Stimulated activated CD4-positive, alpha-beta T cell treated with anti-CD3 and anti-CD28 coated beads, Interleukin-4, amount 100 ng/mL, for 24 hours (primary cell): Measurements from ENCODE around the gene KAZN.
"Not testable (repeated sequence)": the region's sequence is repeated elsewhere in the genome, so short reads cannot be mapped to it uniquely, and the experiment has no call there.

Source experiments
- DNase-seq: peaks from one replicate; pipeline ENCODE4 v3.0.0-alpha.2; 2020

KAZN gene

GRCh38 chr1:14946684-14947238, 348.3 kb downstream of the KAZN start:
- no peak for DNase-seq

DNA sequence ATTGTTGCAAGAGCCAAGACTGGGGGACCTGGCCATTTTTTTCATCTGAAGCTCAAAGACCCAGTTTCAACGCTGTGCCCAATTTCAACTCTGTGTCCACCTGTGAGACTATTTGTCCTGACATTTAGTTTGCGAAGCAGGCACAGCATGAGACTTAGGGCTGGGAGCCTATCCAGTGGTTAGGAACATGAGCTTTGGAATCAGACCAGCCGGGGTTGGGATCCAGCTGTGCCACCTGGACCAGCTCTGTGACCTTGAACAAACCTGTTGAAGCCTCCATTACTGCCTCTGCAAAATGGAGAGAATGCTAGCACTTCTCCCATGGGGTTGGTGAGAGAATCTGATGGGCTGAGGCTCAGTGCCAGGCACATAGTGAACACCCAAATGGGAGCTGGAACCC, 348.9 kb downstream of the KAZN start:
- DNase-seq, result no peak

DNA sequence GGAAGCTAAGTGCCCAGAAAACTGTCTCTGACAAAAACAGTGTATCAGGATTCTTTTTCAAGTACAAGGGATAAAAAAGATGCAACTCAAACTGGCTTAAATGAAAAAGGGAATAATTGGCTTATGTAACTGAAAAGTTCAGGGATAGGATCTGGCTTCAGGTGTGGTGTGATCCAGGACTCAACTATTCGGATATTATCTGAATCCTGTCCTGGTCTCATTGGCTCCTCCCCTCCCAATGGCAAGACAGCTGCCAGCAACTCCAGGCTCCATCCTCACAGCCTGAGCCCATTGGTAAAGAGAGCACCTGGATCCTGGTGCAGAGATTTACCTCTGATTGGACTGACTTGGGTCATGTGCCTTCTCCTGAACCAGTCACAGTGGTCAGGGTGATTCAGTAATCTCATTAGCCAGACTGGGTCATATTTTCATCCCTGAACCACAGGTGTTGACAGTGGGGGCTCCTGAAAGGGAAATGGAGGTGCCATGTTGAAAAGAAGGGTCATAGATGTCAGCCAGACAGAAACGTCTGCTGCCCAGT, 349.7 kb downstream of the KAZN start:
- no peak for DNase-seq

- no peak for DNase-seq
Observed at GRCh38 chr1:14949270-14949835, 350.9 kb downstream of the KAZN start.

DNA sequence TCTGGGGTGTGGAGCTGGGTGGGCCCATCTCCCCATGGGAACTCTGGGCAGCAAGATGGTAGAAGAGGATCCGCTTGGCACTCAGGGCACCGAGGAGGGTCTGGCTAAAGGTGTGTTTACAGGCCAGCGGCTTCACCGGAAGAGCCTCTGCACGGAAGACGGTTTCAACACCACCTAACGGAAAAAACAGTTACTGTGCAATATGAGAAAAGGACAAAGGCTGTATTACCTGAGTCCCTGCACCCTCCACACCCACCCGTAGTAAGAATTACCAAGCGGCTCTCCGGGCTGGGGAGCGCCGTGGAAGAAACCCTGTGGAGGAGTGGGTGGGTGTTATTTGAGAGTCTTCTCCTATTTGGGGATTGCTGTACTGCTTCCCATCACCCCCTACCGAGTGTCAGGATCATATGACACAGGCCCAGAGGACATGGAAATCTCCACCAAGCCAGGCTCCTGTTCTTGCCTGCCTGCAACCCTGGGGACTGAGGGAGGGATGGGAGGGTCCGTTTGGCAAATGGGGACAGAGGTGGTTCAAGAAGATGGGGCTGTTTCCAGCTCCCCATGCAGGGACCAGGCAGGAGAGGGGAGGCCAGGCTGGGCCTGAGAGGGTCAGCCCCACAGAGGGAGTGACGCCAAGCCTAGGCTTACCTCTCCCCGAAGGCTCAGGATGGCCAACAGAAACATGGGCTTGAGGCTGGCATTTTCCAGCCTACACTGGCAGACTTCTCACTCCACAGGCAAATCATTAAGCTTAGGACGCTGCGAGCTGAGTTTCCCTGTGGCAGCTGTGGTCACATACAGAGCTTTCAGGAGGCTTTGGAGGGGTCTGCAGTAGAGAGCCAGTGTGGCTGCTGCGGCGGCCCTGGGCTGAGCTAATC, 351.6 kb downstream of the KAZN start:
- no peak for DNase-seq

DNA sequence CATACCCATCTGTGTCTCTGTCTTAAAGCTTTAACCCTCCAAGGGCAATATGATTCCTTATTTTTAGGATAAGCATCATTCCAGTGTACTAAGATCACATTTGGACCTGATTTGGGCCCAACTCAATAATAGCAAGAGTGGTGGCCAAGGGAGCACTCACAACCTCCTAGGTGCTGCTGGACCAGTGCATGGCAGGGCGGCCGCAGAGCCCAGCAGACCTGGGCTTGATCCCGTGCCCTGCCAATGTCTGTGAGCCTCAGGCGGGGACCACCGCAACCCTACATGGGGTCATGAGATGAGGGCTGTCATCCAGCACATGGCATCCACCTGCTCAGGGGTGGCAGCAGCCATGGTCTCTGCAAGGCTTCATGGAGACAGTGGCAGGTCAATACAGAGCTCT, 353.3 kb downstream of the KAZN start:
- DNase-seq, result no peak

DNA sequence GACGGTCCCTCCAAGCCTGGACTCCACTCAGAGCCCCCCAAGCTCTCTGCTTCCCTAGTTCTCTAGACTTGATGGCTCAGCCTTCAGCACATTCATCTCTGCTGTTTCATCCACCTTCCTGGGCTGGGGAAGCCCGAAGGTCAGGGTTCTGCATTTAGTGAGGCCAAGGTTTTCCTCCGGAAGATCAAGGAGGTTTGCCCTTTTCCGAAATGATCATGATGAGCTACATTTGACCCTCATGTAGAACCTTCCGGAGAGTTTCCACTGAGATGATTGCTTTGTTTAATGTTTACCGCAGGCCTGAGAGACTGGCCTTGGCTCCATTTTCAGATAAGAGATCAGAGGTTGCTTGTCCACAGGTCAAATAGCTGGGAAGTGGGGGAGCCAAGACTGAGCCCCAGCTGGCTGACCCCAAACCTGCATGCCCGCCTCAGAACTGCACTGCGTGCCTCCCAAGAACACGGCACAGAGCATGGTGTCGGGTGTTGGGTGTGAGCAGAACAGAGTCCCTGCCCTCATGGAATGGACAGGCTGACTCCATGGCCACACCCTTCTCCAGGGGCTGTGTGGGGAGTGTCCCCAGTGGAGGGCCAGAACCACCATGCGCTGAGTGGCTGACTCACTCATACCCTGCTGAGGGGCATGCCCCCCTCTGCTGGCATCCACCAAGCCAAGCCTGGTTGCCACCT, 354.3 kb downstream of the KAZN start:
- DNase-seq, result no peak

DNA sequence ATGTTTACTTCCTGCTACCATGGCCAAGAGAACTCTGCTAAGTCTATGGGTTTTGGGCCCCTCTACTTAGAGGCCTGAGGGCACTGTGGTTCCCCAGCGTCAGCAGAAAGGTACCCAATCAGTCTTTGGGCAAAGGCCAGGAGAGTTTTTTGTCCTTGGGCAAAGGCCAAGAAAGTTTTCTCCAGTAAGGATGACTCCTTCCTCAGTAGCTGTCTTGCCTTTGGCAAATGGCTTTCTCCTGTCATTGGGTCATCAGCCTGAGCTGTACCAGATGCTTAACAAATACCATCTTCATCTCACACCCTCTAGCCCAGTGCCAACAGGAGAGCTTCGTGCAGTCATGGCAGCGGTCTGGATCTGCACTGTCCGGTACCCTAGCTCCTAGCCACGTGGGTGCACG, 355.7 kb downstream of the KAZN start:
- DNase-seq, result no peak

GRCh38 chr1:14954930-14955329, 356.4 kb downstream of the KAZN start:
- DNase-seq, result no peak

GRCh38 chr1:14955402-14955801, 356.9 kb downstream of the KAZN start:
- no peak for DNase-seq

GRCh38 chr1:14955976-14956375, 357.5 kb downstream of the KAZN start:
- no peak for DNase-seq

- DNase-seq, result no peak
Observed at GRCh38 chr1:14956579-14957195, 358.2 kb downstream of the KAZN start.

DNA sequence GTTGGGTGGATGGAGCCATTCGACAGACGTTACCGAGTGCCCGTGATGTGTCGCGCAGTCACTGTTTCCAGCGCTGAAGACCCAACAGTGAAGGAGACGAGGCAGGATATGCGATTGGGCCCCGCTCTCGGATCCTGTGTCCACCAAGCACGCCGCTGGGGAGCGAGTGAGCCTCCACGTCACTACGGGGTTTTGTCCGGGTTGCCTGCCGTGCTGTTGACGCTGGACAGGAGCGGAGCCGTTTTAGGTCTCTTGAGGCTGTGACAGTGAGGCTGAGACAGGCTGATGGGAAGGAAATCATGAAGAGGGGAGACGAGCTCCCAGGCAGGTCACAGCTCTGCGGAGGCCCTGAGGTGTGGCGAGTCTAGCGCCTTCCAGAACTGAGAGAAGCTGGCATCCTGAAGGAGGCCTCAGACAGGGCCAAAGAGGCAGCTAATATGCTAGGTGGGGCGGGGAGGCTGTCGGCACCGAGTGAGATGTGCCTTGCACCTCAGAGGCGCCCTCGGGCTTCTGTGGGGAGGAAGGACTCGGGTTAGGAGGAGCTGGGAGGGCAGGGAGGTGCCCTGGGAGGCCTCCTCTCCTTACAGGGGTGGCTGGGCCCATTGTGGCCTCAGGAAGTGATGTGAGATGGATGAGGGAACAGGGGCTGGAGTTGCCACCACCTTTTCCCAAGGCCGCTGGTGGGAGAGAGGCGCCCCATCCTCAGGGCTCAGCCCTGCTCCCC, 359.1 kb downstream of the KAZN start:
- DNase-seq, result no peak

- DNase-seq, result no peak
Observed at GRCh38 chr1:14958249-14959058, 360.0 kb downstream of the KAZN start.

DNA sequence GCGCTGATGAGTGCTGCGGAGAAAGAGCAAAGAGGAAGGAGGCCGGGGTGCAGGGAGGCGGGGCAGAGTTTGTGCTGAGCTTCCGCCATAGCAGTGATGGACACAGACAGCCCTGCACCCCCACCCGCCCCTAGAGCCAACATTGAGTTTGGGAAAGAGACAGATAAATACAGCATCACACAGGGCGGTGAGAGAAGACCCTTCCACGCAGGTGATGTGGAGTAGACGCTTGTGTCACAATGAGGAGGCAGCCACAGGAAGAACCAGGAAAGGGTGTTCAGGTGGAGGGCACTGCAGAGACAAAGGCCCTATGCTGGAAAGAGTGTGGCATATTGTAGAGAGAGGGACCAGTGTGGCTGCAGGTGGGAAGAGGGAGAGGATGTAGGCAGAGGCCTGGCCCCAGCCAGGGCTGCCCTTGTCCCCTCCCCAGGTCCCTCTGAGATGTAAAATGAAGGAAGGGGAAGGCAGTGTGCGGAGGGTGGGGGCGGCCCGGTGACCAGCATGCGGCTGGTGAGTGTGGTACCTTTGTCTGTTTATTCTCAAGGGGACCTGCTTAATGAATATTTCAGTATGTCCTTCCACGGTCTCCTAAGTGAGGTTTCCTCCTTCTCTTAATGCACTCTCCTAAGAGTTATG, 360.7 kb downstream of the KAZN start:
- DNase-seq, result no peak

DNA sequence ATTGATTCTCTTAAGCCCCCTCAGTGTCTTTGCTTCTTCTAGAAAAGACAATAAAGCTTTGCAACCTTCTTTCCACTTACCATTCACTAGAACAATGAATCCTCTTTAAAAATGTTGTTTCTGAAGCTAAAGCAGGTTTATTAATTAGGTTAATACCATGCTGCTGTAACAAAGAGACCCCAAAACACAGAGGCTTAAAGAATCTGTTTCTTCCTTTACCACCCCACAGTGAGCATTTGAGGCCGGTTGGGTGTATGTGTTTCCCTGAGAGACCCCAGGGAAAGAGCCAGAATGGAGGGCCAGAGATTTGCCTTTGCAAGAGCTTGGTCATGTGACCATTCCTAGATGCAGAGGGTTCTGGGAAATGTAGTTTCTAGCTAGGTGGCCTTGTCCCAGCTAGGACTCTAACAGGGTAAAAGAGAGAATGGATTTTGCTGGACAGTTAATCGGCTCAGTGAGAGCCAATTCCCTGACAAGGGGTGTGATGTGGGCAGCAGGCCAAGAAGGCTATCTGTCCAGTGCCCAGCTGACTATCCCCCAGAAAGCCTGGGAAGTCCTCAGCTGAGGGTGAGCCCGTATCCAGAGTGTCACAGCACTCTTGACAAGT, 363.3 kb downstream of the KAZN start:
- DNase-seq, result no peak

- no peak for DNase-seq
Observed at GRCh38 chr1:14962407-14962806, 363.9 kb downstream of the KAZN start.

DNA sequence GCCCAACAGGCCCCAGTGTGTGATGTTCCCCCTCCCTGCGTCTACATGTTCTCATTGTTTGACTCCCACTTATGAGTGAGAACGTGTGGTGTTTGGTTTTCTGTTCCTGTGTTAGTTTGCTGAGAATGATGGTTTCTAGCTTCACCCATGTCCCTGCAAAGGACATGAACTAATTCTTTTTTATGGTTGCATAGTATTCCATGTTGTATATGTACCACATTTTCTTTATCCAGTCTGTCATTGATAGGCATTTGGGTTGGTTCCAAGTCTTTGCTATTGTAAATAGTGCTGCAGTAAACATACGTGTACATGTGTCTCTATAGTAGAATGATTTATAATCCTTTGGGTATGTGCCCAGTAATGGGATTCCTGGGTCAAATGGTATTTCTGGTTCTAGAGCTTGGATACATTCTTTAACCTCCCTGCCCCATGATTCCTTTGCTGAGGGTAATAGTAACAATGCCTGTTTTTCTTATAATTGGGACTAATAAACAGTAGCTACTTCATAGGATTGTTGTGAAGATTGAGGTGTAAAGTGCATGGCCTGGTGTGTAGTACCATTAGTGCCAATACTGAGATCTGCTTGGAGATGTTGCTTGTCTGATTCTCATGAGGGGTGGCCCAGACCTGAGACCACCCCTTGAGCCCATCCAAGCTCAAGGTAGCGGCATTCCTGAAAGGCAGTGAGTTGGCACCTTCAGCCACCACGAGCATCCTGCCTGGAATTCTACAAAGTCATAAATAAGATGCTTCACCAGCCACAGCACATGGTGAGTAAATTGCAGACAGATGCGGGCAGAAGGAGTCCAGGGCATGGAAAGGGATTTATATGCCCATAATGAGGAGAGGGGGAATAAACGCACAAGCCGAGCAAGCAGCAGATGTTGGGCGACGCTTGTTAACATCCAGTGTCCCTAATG, 365.6 kb downstream of the KAZN start:
- DNase-seq, result not testable (repeated sequence)

GRCh38 chr1:14964711-14965055, 366.2 kb downstream of the KAZN start:
- no peak for DNase-seq
